GM06990 (cell line): Measurements from ENCODE around the gene SLC29A4.
"Not testable (repeated sequence)": the region's sequence is repeated elsewhere in the genome, so short reads cannot be mapped to it uniquely, and the experiment has no call there.

ENCODE experiments used
- DNase-seq: peaks from one replicate; pipeline ENCODE4 v3.0.0-alpha.2; 2011; ENCODE audit not compliant: insufficient read length; ENCODE audit errors: extremely low read depth
- H3K27me3 ChIP-seq: replicated peaks from 2 replicates; pipeline ENCODE4 v1.6.0; 2011; ENCODE audit warnings: low read length; ENCODE audit not compliant: control insufficient read depth, insufficient read depth
- H3K36me3 ChIP-seq: 2 replicates; pipeline ENCODE4 v1.5.1; 2011; ENCODE audit warnings: low read length; ENCODE audit not compliant: control insufficient read depth, insufficient read depth
- H3K4me3 ChIP-seq: replicated peaks from 2 replicates; pipeline ENCODE4 v1.5.1; 2011; ENCODE audit warnings: low read depth, mild to moderate bottlenecking, control low read depth, low read length
- CTCF ChIP-seq: IDR thresholded peaks from 2 replicates; pipeline ENCODE4 v1.5.1; 2011; ENCODE audit warnings: low read length, control low read depth, mild to moderate bottlenecking, inconsistent platforms; ENCODE audit not compliant: insufficient read depth, poor library complexity, severe bottlenecking

The SLC29A4 gene

GRCh38 chr7:5266191-5267028, 16.3 kb upstream of the SLC29A4 start:
- Histone ChIP-seq H3K4me3 (no peak overlapping the region), H3K27me3 (no peaks in the 10 kb centered on the region), H3K36me3 (no peaks in the 10 kb centered on the region)
- DNase-seq = no peak
- TF ChIP-seq CTCF = no peak

- H3K36me3 ChIP-seq, DNase-seq, H3K27me3 ChIP-seq, H3K4me3 ChIP-seq: not testable (repeated sequence)
Observed at GRCh38 chr7:5267829-5268228, 14.9 kb upstream of the SLC29A4 start.

GRCh38 chr7:5269992-5270657, 12.6 kb upstream of the SLC29A4 start:
- H3K27me3 ChIP-seq, H3K4me3 ChIP-seq, H3K36me3 ChIP-seq, DNase-seq: not testable (repeated sequence)

- Histone ChIP-seq H3K4me3 (no peak overlapping the region), H3K36me3 (no peaks in the 10 kb centered on the region), H3K27me3 (no peaks in the 10 kb centered on the region)
- DNase-seq = no peak
- no peak for TF ChIP-seq CTCF
Observed at GRCh38 chr7:5270788-5271187, 12.0 kb upstream of the SLC29A4 start.

- H3K4me3 ChIP-seq, DNase-seq, H3K27me3 ChIP-seq, H3K36me3 ChIP-seq: not testable (repeated sequence)
Observed at GRCh38 chr7:5273831-5274405, 8.8 kb upstream of the SLC29A4 start.

GRCh38 chr7:5274441-5274840, 8.3 kb upstream of the SLC29A4 start:
- Histone ChIP-seq H3K4me3 (no peak overlapping the region), H3K36me3 (no peaks in the 10 kb centered on the region), H3K27me3 (no peaks in the 10 kb centered on the region)
- TF ChIP-seq CTCF = no peak
- no peak for DNase-seq

GRCh38 chr7:5274985-5275431, 7.7 kb upstream of the SLC29A4 start:
- DNase-seq, H3K4me3 ChIP-seq, H3K27me3 ChIP-seq, H3K36me3 ChIP-seq: not testable (repeated sequence)

- H3K27me3 ChIP-seq, H3K4me3 ChIP-seq, H3K36me3 ChIP-seq, DNase-seq: not testable (repeated sequence)
Observed at GRCh38 chr7:5275510-5275909, 7.2 kb upstream of the SLC29A4 start.

- not testable (repeated sequence) for H3K27me3 ChIP-seq, DNase-seq, H3K4me3 ChIP-seq, H3K36me3 ChIP-seq
Observed at GRCh38 chr7:5276123-5276522, 6.6 kb upstream of the SLC29A4 start.
